T47D (cell line): ENCODE measurements around the gene FAM3C.
"Not testable (repeated sequence)": the region's sequence is repeated elsewhere in the genome, so short reads cannot be mapped to it uniquely, and the experiment has no call there.

ENCODE experiments used
- DNase-seq, 2 experiments: peaks; one replicate each; pipeline versions ENCODE4 v3.0.0 to v3.0.0-alpha.2; 2011 to 2012; ENCODE audit warnings: low read depth in 1 of 2, low spot score in 1 of 2
- JUND ChIP-seq: IDR thresholded peaks from 2 replicates; pipeline ENCODE4 v1.6.1; 2012; ENCODE audit warnings: low read depth
- in situ Hi-C: cut with HindIII; loops from 2 replicates; pipeline ENCODE4 v1.10.0; 2016; ENCODE audit warnings: low sequenced_read_pairs, low pct_unique_long_range_greater_than_20kb

The FAM3C gene

GRCh38 chr7:121395961-121396757 lies at the start of gene FAM3C:
TSS of gene FAM3C (minus strand) at chr7:121396308. CDS start at chr7:121382969, 13,339 bp downstream.
- in situ Hi-C loops, result no loop called here
- peak; percentile 84 to 92 for DNase-seq
- no peak for TF ChIP-seq JUND

- TF ChIP-seq JUND, result no peak
- in situ Hi-C loops, result no loop called here
- peak in 1 of 2 experiments; percentile 35 for DNase-seq
Measured at GRCh38 chr7:121442845-121443244, 46.7 kb upstream of the FAM3C start.

- no peak for DNase-seq
- no peak for TF ChIP-seq JUND
- in situ Hi-C loops, result no loop called here
Measured at GRCh38 chr7:121440857-121441503, 44.9 kb upstream of the FAM3C start.

- DNase-seq, result peak in 1 of 2 experiments; percentile 8
- in situ Hi-C loops, result not testable (repeated sequence)
Measured at GRCh38 chr7:121438043-121438955, 42.2 kb upstream of the FAM3C start.

- DNase-seq, result no peak
- no peak for TF ChIP-seq JUND
- in situ Hi-C loops, result no loop called here
Measured at GRCh38 chr7:121437470-121437869, 41.4 kb upstream of the FAM3C start.

- no peak for DNase-seq
- in situ Hi-C loops, result no loop called here
Measured at GRCh38 chr7:121436688-121437087, 40.6 kb upstream of the FAM3C start.

GRCh38 chr7:121436136-121436535 lies 40.0 kb upstream of the FAM3C start:
- in situ Hi-C loops, result no loop called here
- no peak for TF ChIP-seq JUND
- no peak for DNase-seq

More at GRCh38 chr7:121436688-121437087, 40.6 kb upstream of the FAM3C start:
- no peak for TF ChIP-seq JUND

GRCh38 chr7:121433775-121434174 lies 37.7 kb upstream of the FAM3C start:
- no peak for DNase-seq
- in situ Hi-C loops, result no loop called here
- no peak for TF ChIP-seq JUND

GRCh38 chr7:121432486-121432885 lies 36.4 kb upstream of the FAM3C start:
- in situ Hi-C loops, DNase-seq: not testable (repeated sequence)

- in situ Hi-C loops, result no loop called here
- DNase-seq, result no peak
- TF ChIP-seq JUND, result no peak
Measured at GRCh38 chr7:121431996-121432395, 35.9 kb upstream of the FAM3C start.

- DNase-seq, result no peak
Measured at GRCh38 chr7:121431389-121431995, 35.4 kb upstream of the FAM3C start.

GRCh38 chr7:121430558-121430957 lies 34.5 kb upstream of the FAM3C start:
- TF ChIP-seq JUND, result no peak
- no peak for DNase-seq
- in situ Hi-C loops, result no loop called here

More at GRCh38 chr7:121431389-121431995, 35.4 kb upstream of the FAM3C start:
- no peak for TF ChIP-seq JUND
- in situ Hi-C loops, result no loop called here
